Panc1 (cell line): ENCODE measurements around the gene ACOX1. TPM values are rescaled to one million over a fixed set of nuclear protein-coding genes. Genes with fewer than 3 reads are reported as not detected.

Source experiments
- ATAC-seq: fragments of 200-7000 bp; cut with Tn5 transposase; 2 replicates; pipeline ENCODE4 v1.9.1; 2020; ENCODE audit warnings: mild to moderate bottlenecking, moderate library complexity
- BruUV-seq: library from RNA; stranded (reverse); fragments of 400-500 nt; replicated peaks from 2 replicates; lab custom pipeline; 2021; lab: Mats Ljungman, UMichigan
- CTCF ChIA-PET: fragments of 300-600 bp; sonication (Branson Sonifier 250); formaldehyde crosslinking; loops from one replicate; lab custom pipeline; 2022; ENCODE audit warnings: antibody characterized with exemption; lab: Charles Lee
- POLR2A ChIA-PET: fragments of 300-600 bp; sonication (Branson Sonifier 250); formaldehyde crosslinking; loops from one replicate; lab custom pipeline; 2022; ENCODE audit warnings: antibody characterized with exemption; lab: Charles Lee
- DNase-seq: peaks from one replicate; pipeline ENCODE4 v3.0.0-alpha.2; 2010; ENCODE audit warnings: low read depth, low spot score
- H3K27ac ChIP-seq: 2 replicates; pipeline ENCODE4 v1.5.1; 2011; ENCODE audit warnings: mild to moderate bottlenecking, low read length, inconsistent platforms
- H3K27me3 ChIP-seq: fragments of 200-500 bp; sonication (Bioruptor generic); 2 replicates; pipeline ENCODE4 v1.6.0; 2014; ENCODE audit warnings: low read length, inconsistent platforms; ENCODE audit not compliant: control insufficient read depth, insufficient read depth
- H3K36me3 ChIP-seq: fragments of 200-500 bp; sonication (Bioruptor generic); 2 replicates; pipeline ENCODE4 v1.5.1; 2014; ENCODE audit warnings: inconsistent platforms, mild to moderate bottlenecking, low read length, moderate library complexity; ENCODE audit not compliant: control insufficient read depth, insufficient read depth
- H3K4me1 ChIP-seq: 2 replicates; pipeline ENCODE4 v1.5.1; 2011; ENCODE audit warnings: inconsistent platforms, mild to moderate bottlenecking, low read length, moderate library complexity; ENCODE audit not compliant: control insufficient read depth, insufficient read depth
- H3K4me3 ChIP-seq, 2 experiments: 2 replicates each; pipeline ENCODE4 v1.5.1; 2011 to 2012; ENCODE audit warnings: low read depth in 2 of 2, low read length in 2 of 2, mild to moderate bottlenecking in 2 of 2, inconsistent platforms in 1 of 2, moderate library complexity in 1 of 2
- H3K9me3 ChIP-seq: fragments of 200-500 bp; sonication (Bioruptor generic); 2 replicates; pipeline ENCODE4 v1.5.1; 2014; ENCODE audit warnings: low read depth, mild to moderate bottlenecking, inconsistent platforms, low read length, moderate library complexity; ENCODE audit not compliant: control insufficient read depth, insufficient read depth
- POLR2AphosphoS5 ChIP-seq: IDR thresholded peaks from 2 replicates; pipeline ENCODE4 v1.6.1; 2012; ENCODE audit warnings: mild to moderate bottlenecking, low read depth, low read length, moderate library complexity
- REST ChIP-seq, 2 experiments: IDR thresholded peaks; 2 replicates each; pipeline ENCODE4 v1.6.1; 2011 to 2012; ENCODE audit warnings: low read depth in 2 of 2, control low read depth in 1 of 2, low read length in 1 of 2, mild to moderate bottlenecking in 1 of 2, moderate library complexity in 1 of 2; ENCODE audit not compliant: insufficient read depth in 1 of 2
- SIN3A ChIP-seq: IDR thresholded peaks from 2 replicates; pipeline ENCODE4 v1.6.1; 2012; ENCODE audit warnings: low read depth, mild to moderate bottlenecking, low read length, moderate library complexity, borderline replicate concordance; ENCODE audit not compliant: insufficient read depth
- TCF7L2 ChIP-seq: IDR thresholded peaks from 2 replicates; pipeline ENCODE4 v1.6.1; 2011; ENCODE audit warnings: mild to moderate bottlenecking, low read depth, low read length, inconsistent platforms
- in situ Hi-C: cut with HindIII; loops from 2 replicates; pipeline ENCODE4 v1.10.0; 2016; ENCODE audit warnings: low sequenced_read_pairs, low pct_unique_long_range_greater_than_20kb
- intact Hi-C: fragments of 100-400 bp; cut with micrococcal nuclease; formaldehyde crosslinking; loops from one replicate; pipeline ENCODE4 v1.10.0; 2022; ENCODE audit not compliant: unreplicated experiment
- total RNA-seq: library from RNA; stranded (reverse); gene quantifications from one replicate; pipeline ENCODE4 v1.2.1, GENCODE V29; 2021; ENCODE audit not compliant: unreplicated experiment
- TF ChIP-seq, protein P1 (sequence below): fragments of 450-650 bp; IDR thresholded peaks from 2 replicates; pipeline ENCODE4 v1.5.1; 2017; ENCODE audit warnings: mild to moderate bottlenecking

Gene ACOX1
- total RNA-seq, 1 experiment from 2014 or later: 53.5 TPM

- ChIA-PET CTCF (no interaction called here), POLR2A (no interaction called here)
- ATAC-seq (no peak), DNase-seq (no peak)
- no TSS peak for BruUV-seq
- Histone ChIP-seq H3K27me3 (no peaks in the 10 kb centered on the region), H3K36me3 (peaks cover 12% of the 10 kb centered on the region), H3K4me1 (peaks cover 26% of the 10 kb centered on the region), H3K27ac (no peak overlapping the region), H3K4me3 (no peak overlapping the region), H3K9me3 (no peaks in the 10 kb centered on the region)
- intact Hi-C loops (no loop called here), in situ Hi-C loops (no loop called here)
- no peak for TF ChIP-seq SIN3A
- TF ChIP-seq REST (IDR thresholded peaks at IDR 0.05; ENCODE audit: insufficient read depth in 1 of 2, low read depth in 2 of 2, low read length in 1 of 2): no peak
- TF ChIP-seq TCF7L2: no peak
- TF ChIP-seq, protein P1, sequence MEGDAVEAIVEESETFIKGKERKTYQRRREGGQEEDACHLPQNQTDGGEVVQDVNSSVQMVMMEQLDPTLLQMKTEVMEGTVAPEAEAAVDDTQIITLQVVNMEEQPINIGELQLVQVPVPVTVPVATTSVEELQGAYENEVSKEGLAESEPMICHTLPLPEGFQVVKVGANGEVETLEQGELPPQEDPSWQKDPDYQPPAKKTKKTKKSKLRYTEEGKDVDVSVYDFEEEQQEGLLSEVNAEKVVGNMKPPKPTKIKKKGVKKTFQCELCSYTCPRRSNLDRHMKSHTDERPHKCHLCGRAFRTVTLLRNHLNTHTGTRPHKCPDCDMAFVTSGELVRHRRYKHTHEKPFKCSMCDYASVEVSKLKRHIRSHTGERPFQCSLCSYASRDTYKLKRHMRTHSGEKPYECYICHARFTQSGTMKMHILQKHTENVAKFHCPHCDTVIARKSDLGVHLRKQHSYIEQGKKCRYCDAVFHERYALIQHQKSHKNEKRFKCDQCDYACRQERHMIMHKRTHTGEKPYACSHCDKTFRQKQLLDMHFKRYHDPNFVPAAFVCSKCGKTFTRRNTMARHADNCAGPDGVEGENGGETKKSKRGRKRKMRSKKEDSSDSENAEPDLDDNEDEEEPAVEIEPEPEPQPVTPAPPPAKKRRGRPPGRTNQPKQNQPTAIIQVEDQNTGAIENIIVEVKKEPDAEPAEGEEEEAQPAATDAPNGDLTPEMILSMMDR: no peak
- no peak for TF ChIP-seq POLR2AphosphoS5
Measured at GRCh38 chr17:75899353-75899752, 79.6 kb downstream of the ACOX1 start.

- H3K27me3 ChIP-seq: no peaks in the 10 kb centered on the region
- in situ Hi-C loops: no loop called here
- ChIA-PET CTCF (no interaction called here), POLR2A (interaction anchor here (1.2 kb wide), 1 partner anchor 20 kb away, joined by 3 read pairs; the partner anchor contains the start of gene TRIM47)
- BruUV-seq: no TSS peak
- intact Hi-C loops: no loop called here
- H3K36me3 ChIP-seq: peaks cover 7% of the 10 kb centered on the region
- DNase-seq (no peak), ATAC-seq (no peak)
- H3K9me3 ChIP-seq: no peaks in the 10 kb centered on the region
- H3K4me1 ChIP-seq: peaks cover 25% of the 10 kb centered on the region
- TF ChIP-seq SIN3A (no peak), TCF7L2 (no peak)
- TF ChIP-seq, protein P1: no peak
- no peak overlapping the region for H3K4me3 ChIP-seq
- no peak overlapping the region for H3K27ac ChIP-seq
Measured at GRCh38 chr17:75898791-75899190, 80.2 kb downstream of the ACOX1 start.
